Sigmoid colon (tissue), 7 donors: ENCODE measurements around the gene MAEA. TPM values are rescaled to one million over a fixed set of nuclear protein-coding genes. Genes with fewer than 3 reads are reported as not detected.

ENCODE experiments used
- DNase-seq: peaks from one replicate; pipeline ENCODE4 v3.0.0-alpha.2; 2019
- H3K27ac ChIP-seq, 4 donors: fragments of 200-600 bp; sonication (generic); one replicate each; pipeline ENCODE4 v1.5.1; 2016 to 2019; ENCODE audit warnings: mild to moderate bottlenecking in 1 of 4
- H3K27me3 ChIP-seq, 3 donors: fragments of 200-600 bp; sonication (generic); one replicate each; pipeline ENCODE4 v1.5.1; 2019; ENCODE audit warnings: mild to moderate bottlenecking in 1 of 3
- H3K36me3 ChIP-seq, 4 donors: fragments of 200-600 bp; sonication (generic); one replicate each; pipeline ENCODE4 v1.5.1; 2016 to 2019
- H3K4me1 ChIP-seq, 4 donors: fragments of 200-600 bp; sonication (generic); one replicate each; pipeline ENCODE4 v1.5.1; 2017 to 2019
- H3K4me3 ChIP-seq, 4 donors: fragments of 200-600 bp; sonication (generic); one replicate each; pipeline ENCODE4 v1.5.1; 2017 to 2019; ENCODE audit warnings: mild to moderate bottlenecking in 2 of 4, moderate library complexity in 1 of 4
- H3K9me3 ChIP-seq, 4 donors: fragments of 200-600 bp in 3 of 4; sonication (generic) in 3 of 4; one replicate each; pipeline versions ENCODE4 v1.5.1 to v1.6.1; 2013 to 2019
- EP300 ChIP-seq, 4 donors: sonication (generic); formaldehyde crosslinking; IDR thresholded peaks; one replicate each; pipeline ENCODE4 v1.6.1; 2017; ENCODE audit warnings: antibody characterized with exemption in 4 of 4
- POLR2A ChIP-seq, 2 donors: fragments of 450-650 bp; IDR thresholded peaks; one replicate each; pipeline ENCODE4 v1.6.1; 2016; ENCODE audit warnings: antibody characterized with exemption in 2 of 2, mild to moderate bottlenecking in 2 of 2, moderate library complexity in 2 of 2
- POLR2AphosphoS5 ChIP-seq, 4 donors: sonication (generic); formaldehyde crosslinking; IDR thresholded peaks; one replicate each; pipeline ENCODE4 v1.6.1; 2017; ENCODE audit warnings: antibody characterized with exemption in 4 of 4
- WGBS, 2 donors: extraction: QIAGEN DNeasy Blood & Tissue Kit; methylation state at CpG; one replicate each; pipeline ENCODE4 v1.1.7; 2013; 5-methylcytosine and 5-hydroxymethylcytosine counted together
- intact Hi-C: fragments of 100-400 bp; cut with DNase I; formaldehyde crosslinking; loops from one replicate; pipeline ENCODE4 v1.15.1; 2023
- polyA plus RNA-seq, 3 donors: library from polyadenylated mRNA; stranded (reverse); fragments of 200-250 nt; gene quantifications; one replicate each; pipeline ENCODE4 v1.2.3, GENCODE V29; 2013
- total RNA-seq, 4 donors: library from RNA; depleted of rRNA; stranded (reverse); fragments of >200 nt; gene quantifications; one replicate each; pipeline ENCODE4 v1.1.0, GENCODE V29; 2016
- TF ChIP-seq, protein P1 (sequence below), 4 experiments: fragments of 450-650 bp in 3 of 4; fragments of 200-600 bp in 1 of 4; IDR thresholded peaks; one replicate each; pipeline ENCODE4 v1.5.1; 2016 to 2019; ENCODE audit warnings: antibody characterized with exemption in 4 of 4, mild to moderate bottlenecking in 3 of 4, moderate library complexity in 2 of 4
- donor health status: healthy with polysubstance abuse.
- donor health status: Bipolar disorder and iron deficiency.
- donor health status: healthy.

MAEA gene
- total and polyA plus RNA-seq, 7 donors = 44.2 to 89.8 (median 53.0) TPM

DNA sequence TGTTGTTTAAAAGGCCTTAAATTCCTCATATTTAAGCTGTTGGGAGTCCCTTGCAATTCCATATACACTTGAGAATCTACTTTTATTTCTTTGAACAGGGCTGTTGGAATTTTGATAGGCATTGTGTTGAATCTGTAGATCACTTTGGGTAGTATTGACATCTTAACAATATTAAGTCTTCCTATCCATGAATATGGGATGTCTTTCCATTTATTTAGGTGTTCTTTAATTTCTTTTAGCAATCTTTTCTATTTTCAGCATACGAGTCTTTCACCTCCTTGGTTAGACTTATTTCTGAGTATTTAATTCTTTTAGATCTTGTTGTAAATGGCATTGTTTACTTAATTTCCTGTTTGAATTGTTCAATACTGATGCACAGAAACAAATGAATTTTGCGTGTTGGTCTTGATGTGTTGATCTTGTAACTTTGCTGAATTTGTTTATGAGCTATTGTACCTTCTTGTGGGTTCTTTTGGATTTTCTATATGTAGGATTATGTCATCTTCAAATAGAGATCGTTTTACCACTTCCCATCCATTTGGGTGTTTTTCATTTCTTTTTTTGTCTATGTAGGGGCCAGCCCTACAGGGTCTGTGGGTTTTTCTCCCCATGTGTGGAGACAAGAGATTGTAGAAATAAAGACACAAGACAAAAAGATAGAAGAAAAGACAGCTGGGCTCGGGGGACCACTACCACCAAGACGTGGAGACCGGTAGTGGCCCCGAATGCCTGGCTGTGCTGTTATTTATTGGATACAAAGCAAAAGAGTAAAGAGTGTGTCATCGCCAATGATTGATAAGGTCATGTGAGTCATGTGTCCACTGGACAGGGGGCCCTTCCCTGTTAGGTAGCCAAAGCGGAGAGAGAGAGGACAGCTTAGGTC, 22.6 kb upstream of the MAEA start:
- Histone ChIP-seq H3K9me3 (peaks cover 0 to 3% (median 0%) of the 10 kb centered on the region in 4 donors), H3K4me3 (no peak overlapping the region), H3K27me3 (no peaks in the 10 kb centered on the region), H3K36me3 (no peaks in the 10 kb centered on the region), H3K4me1 (no peaks in the 10 kb centered on the region), H3K27ac (no peak overlapping the region)
- 76 to 90% methylated on average over 9 of the region's 9 CpGs for WGBS, 2 donors
- intact Hi-C loops = loop anchor here (1.0 to 2.0 kb wide), 2 partner anchors 100 to 136 kb away; no protein-coding TSS in a partner anchor
- no peak for DNase-seq
- TF ChIP-seq POLR2AphosphoS5 (IDR thresholded peaks at IDR 0.05) (no peak), POLR2A (IDR thresholded peaks at IDR 0.05) (no peak), EP300 (IDR thresholded peaks at IDR 0.05) (no peak)
- TF ChIP-seq, protein P1, sequence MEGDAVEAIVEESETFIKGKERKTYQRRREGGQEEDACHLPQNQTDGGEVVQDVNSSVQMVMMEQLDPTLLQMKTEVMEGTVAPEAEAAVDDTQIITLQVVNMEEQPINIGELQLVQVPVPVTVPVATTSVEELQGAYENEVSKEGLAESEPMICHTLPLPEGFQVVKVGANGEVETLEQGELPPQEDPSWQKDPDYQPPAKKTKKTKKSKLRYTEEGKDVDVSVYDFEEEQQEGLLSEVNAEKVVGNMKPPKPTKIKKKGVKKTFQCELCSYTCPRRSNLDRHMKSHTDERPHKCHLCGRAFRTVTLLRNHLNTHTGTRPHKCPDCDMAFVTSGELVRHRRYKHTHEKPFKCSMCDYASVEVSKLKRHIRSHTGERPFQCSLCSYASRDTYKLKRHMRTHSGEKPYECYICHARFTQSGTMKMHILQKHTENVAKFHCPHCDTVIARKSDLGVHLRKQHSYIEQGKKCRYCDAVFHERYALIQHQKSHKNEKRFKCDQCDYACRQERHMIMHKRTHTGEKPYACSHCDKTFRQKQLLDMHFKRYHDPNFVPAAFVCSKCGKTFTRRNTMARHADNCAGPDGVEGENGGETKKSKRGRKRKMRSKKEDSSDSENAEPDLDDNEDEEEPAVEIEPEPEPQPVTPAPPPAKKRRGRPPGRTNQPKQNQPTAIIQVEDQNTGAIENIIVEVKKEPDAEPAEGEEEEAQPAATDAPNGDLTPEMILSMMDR (IDR thresholded peaks at IDR 0.05) = no peak

DNA sequence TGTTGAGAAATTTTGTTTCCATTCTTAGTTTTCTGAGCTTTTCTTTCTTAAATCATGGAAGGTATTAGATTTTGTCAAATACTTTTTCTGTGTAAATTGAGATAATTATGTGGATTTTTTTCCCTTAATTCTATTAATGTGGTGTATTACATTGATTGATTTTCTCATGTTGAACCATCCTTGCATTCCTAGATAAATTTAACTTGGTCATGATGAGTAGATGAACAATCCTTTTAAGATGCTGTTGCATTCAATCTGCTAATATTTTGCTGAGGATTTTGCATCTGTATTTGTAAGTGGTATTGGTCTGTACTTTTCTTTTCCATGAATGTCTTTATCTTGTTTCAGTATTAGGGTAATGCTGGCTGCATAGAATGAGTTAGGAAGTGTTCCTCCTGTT, 20.5 kb upstream of the MAEA start:
- H3K4me3 ChIP-seq = no peak overlapping the region
- no peak for TF ChIP-seq POLR2AphosphoS5 (IDR thresholded peaks at IDR 0.05)
- no peak for TF ChIP-seq POLR2A (IDR thresholded peaks at IDR 0.05)
- TF ChIP-seq, protein P1 (IDR thresholded peaks at IDR 0.05) = no peak
- no peak for TF ChIP-seq EP300 (IDR thresholded peaks at IDR 0.05)
- no peak for DNase-seq
- intact Hi-C loops = no loop called here
- H3K27me3 ChIP-seq = no peaks in the 10 kb centered on the region
- H3K4me1 ChIP-seq = no peaks in the 10 kb centered on the region
- no peak overlapping the region for H3K27ac ChIP-seq
- no peaks in the 10 kb centered on the region for H3K36me3 ChIP-seq
- peaks cover 0 to 3% (median 0%) of the 10 kb centered on the region in 4 donors for H3K9me3 ChIP-seq

DNA sequence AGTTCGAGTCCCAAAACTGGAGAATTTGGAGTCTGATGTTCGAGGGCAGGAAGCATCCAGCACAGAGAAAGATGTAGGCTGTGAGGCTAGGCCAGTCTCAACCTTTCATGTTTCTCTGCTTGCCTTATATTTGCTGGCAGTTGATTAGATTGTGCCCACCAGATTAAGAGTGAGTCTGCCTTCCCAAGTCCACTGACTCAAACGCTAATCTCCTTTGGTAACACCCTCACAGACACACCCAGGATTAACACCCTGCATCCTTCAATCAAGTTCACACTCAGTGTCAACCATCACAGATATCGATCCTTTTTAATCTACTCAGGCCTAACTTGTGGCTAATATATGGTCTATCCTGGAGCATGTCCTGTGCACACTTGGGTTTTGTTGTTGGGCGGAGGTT, 18.0 kb upstream of the MAEA start:
- Histone ChIP-seq H3K36me3 (no peaks in the 10 kb centered on the region), H3K27ac (no peak overlapping the region), H3K4me1 (no peaks in the 10 kb centered on the region), H3K27me3 (no peaks in the 10 kb centered on the region), H3K9me3 (peaks cover 0 to 3% (median 0%) of the 10 kb centered on the region in 4 donors), H3K4me3 (no peak overlapping the region)
- intact Hi-C loops = no loop called here
- no peak for TF ChIP-seq EP300 (IDR thresholded peaks at IDR 0.05)
- TF ChIP-seq, protein P1 (IDR thresholded peaks at IDR 0.05) = no peak
- no peak for TF ChIP-seq POLR2A (IDR thresholded peaks at IDR 0.05)
- no peak for TF ChIP-seq POLR2AphosphoS5 (IDR thresholded peaks at IDR 0.05)
- DNase-seq = no peak
- WGBS, 2 donors = 92 to 93% methylated on average over 5 of the region's 5 CpGs

DNA sequence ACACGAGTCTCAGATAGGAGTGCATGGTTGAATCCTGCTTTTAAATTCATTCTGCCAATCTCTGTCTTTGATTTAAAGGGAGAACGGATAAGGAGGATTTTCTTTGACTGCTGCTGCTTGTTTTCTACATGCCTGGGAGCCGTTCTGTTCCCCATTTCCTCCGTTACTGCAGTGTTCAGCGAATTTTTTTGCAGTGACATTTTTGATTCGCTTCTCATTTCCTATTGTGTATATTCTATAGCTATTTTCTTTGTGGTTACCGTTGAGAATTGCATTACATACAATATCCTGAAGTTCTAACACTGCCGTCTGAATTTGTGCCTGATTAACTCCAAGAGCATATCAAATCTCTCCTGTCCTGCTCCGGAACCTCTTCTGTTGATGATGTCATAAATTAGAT, 14.8 kb upstream of the MAEA start:
- Histone ChIP-seq H3K27me3 (no peaks in the 10 kb centered on the region), H3K36me3 (no peaks in the 10 kb centered on the region), H3K27ac (no peak overlapping the region), H3K9me3 (no peaks in the 10 kb centered on the region), H3K4me3 (no peak overlapping the region), H3K4me1 (no peaks in the 10 kb centered on the region)
- intact Hi-C loops = no loop called here
- TF ChIP-seq POLR2AphosphoS5 (IDR thresholded peaks at IDR 0.05) = no peak
- TF ChIP-seq POLR2A (IDR thresholded peaks at IDR 0.05) = no peak
- no peak for TF ChIP-seq EP300 (IDR thresholded peaks at IDR 0.05)
- TF ChIP-seq, protein P1 (IDR thresholded peaks at IDR 0.05) = no peak
- DNase-seq = no peak
- WGBS, 2 donors = 89 to 92% methylated on average over 9 of the region's 9 CpGs
